Measurements from ENCODE around the gene ACACB. TPM values are rescaled to one million over a fixed set of nuclear protein-coding genes. Genes with fewer than 3 reads are reported as not detected.
"Not testable (repeated sequence)": the region's sequence is repeated elsewhere in the genome, so short reads cannot be mapped to it uniquely, and the experiment has no call there.

ACACB gene
- polyA plus RNA-seq, 1 donor from 2014 or later = 0.22 TPM

DNA sequence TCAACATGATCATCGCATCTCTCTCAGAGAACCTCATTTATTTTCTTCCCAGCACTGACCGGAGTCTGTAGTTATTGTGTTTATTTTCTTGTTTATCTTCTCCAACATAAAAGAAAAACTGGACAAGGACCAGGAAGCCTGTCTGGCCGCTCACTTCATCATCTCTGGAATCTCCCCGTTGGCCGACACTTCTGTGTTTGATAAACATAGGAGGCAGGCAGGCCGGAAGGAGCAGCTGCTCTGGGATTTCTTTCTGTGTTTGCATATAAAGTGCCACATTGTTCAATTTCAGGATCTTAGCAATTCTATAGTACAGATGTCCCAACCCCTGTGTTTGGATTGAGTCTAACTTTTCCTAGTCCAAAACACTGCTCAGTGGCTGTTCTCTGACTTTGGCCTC, 53.3 kb downstream of the ACACB start:
- H3K27ac ChIP-seq (ENCODE audit: low read length) = no peak overlapping the region
- H3K27me3 ChIP-seq (ENCODE audit: insufficient read depth, low read depth, low read length) = no peaks in the 10 kb centered on the region
- no peak overlapping the region for H2AFZ ChIP-seq (ENCODE audit: low read depth, low read length)
- H3K9me3 ChIP-seq (ENCODE audit: low read length) = peaks cover 3% of the 10 kb centered on the region
- H3K9ac ChIP-seq (ENCODE audit: low read length) = no peak overlapping the region
- no peaks in the 10 kb centered on the region for H4K20me1 ChIP-seq (ENCODE audit: insufficient read depth)
- no peak overlapping the region for H3K4me3 ChIP-seq (ENCODE audit: low read length)
- no peaks in the 10 kb centered on the region for H3K36me3 ChIP-seq (ENCODE audit: insufficient read depth, low read length)
- H3F3A ChIP-seq (ENCODE audit: insufficient read depth, low read length, poor library complexity, severe bottlenecking) = no peaks in the 10 kb centered on the region
- H3K79me2 ChIP-seq (replicated peaks; ENCODE audit: insufficient read depth, low read length) = no peaks in the 10 kb centered on the region
- H3K4me2 ChIP-seq (ENCODE audit: low read length) = no peak overlapping the region
- H3K9me2 ChIP-seq (ENCODE audit: insufficient read depth, low read length) = no peaks in the 10 kb centered on the region
- TF ChIP-seq POLR2AphosphoS5 (IDR thresholded peaks at IDR 0.05) = no peak

DNA sequence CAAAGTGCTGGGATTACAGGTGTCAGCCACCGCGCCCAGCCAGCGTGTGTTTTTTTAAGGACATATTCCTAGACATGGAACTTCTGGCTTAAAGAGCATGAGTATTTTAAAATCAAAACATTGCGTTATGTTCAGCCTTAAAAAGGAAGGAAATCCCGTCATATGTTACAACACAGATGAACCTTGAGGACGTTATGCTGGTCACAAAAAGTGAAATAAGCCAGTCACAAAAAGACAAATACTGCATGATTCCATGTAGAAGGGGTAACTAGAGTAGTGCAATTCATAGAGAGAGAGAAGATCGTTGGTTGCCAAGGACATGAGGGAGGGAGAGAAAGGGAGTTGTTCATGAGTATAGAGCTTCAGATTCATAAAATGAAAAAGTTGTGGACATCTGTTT, 53.9 kb downstream of the ACACB start:
- TF ChIP-seq POLR2AphosphoS5 (IDR thresholded peaks at IDR 0.05) = no peak
- no peak for TF ChIP-seq TAF1 (IDR thresholded peaks at IDR 0.05; ENCODE audit: low read depth)
- TF ChIP-seq, protein P1, sequence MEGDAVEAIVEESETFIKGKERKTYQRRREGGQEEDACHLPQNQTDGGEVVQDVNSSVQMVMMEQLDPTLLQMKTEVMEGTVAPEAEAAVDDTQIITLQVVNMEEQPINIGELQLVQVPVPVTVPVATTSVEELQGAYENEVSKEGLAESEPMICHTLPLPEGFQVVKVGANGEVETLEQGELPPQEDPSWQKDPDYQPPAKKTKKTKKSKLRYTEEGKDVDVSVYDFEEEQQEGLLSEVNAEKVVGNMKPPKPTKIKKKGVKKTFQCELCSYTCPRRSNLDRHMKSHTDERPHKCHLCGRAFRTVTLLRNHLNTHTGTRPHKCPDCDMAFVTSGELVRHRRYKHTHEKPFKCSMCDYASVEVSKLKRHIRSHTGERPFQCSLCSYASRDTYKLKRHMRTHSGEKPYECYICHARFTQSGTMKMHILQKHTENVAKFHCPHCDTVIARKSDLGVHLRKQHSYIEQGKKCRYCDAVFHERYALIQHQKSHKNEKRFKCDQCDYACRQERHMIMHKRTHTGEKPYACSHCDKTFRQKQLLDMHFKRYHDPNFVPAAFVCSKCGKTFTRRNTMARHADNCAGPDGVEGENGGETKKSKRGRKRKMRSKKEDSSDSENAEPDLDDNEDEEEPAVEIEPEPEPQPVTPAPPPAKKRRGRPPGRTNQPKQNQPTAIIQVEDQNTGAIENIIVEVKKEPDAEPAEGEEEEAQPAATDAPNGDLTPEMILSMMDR (IDR thresholded peaks at IDR 0.05; ENCODE audit: poor library complexity, severe bottlenecking) = no peak
- Histone ChIP-seq H3K4me2 (ENCODE audit: low read length) (no peak overlapping the region), H3K36me3 (ENCODE audit: insufficient read depth, low read length) (no peaks in the 10 kb centered on the region), H3K27ac (ENCODE audit: low read length) (no peak overlapping the region), H3K9ac (ENCODE audit: low read length) (no peak overlapping the region), H3F3A (ENCODE audit: insufficient read depth, low read length, poor library complexity, severe bottlenecking) (no peaks in the 10 kb centered on the region), H4K20me1 (ENCODE audit: insufficient read depth) (no peaks in the 10 kb centered on the region), H3K79me2 (replicated peaks; ENCODE audit: insufficient read depth, low read length) (no peaks in the 10 kb centered on the region), H2AFZ (ENCODE audit: low read depth, low read length) (no peak overlapping the region), H3K9me2 (ENCODE audit: insufficient read depth, low read length) (no peaks in the 10 kb centered on the region), H3K9me3 (ENCODE audit: low read length) (peaks cover 3% of the 10 kb centered on the region), H3K4me3 (ENCODE audit: low read length) (no peak overlapping the region), H3K27me3 (ENCODE audit: insufficient read depth, low read depth, low read length) (no peaks in the 10 kb centered on the region)

DNA sequence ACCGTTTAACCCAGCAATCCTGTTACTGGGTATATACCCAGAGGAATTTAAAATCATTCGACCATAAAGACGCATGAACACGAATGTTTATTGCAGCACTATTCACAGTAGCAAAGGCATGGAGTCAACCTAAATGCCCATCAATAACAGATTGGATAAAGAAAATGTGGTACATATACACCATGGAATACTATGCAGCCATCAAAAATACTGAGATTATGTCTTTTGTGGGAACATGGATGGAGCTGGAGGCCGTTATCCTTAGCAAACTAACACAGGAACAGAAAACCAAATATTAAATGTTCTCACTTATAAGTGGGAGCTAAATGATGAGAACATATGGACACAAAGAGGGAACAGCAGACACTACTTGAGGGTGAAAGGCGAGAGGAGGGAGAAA, 56.4 kb downstream of the ACACB start:
- H3K27me3 ChIP-seq (ENCODE audit: insufficient read depth, low read depth, low read length); H3K9me3 ChIP-seq (ENCODE audit: low read length); H3K36me3 ChIP-seq (ENCODE audit: insufficient read depth, low read length); H3K27ac ChIP-seq (ENCODE audit: low read length); H3K9me2 ChIP-seq (ENCODE audit: insufficient read depth, low read length); H3K4me3 ChIP-seq (ENCODE audit: low read length); H3K79me2 ChIP-seq (replicated peaks; ENCODE audit: insufficient read depth, low read length); H3K9ac ChIP-seq (ENCODE audit: low read length); H4K20me1 ChIP-seq (ENCODE audit: insufficient read depth); H2AFZ ChIP-seq (ENCODE audit: low read depth, low read length); H3F3A ChIP-seq (ENCODE audit: insufficient read depth, low read length, poor library complexity, severe bottlenecking); H3K4me2 ChIP-seq (ENCODE audit: low read length): not testable (repeated sequence)

DNA sequence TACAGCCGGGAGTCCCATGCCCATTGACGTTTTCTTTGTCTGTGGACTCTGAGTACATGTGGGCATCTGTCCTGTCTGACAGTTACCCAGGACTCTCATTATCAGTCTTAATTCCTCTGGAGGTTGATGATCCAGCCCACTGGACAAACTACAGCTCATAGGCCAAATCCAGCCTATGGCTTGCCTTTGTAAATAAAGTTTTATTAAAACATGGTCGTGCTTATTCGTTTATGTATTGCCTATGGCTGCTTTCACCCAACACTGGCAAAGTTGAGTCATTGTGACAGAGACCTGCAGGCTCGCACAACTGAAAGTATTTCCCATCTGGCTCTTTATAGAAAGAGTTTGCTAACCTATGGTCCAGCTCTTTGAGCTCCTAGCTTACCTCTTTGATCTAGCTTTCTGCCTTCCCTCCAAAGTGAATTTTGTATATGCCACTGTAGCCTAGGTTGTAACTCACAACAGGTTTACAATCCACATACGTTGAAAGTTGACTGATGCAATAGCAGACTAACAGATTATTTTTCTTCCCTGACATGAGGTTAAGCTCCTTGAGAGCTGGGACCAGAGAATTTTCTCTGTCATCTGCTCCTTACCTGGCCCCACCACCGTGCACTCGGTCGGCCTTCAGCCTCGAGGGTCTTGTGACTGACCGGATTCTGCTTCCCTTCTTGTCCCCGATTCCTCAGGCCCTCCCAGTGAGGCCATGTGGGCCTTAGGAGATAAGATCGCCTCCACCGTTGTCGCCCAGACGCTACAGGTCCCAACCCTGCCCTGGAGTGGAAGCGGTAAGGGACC, 57.3 kb downstream of the ACACB start:
- TF ChIP-seq TAF1 (IDR thresholded peaks at IDR 0.05; ENCODE audit: low read depth) (no peak), SMC3 (conservative IDR thresholded peaks at IDR 0.05; ENCODE audit: poor library complexity) (no peak), RAD21 (conservative IDR thresholded peaks at IDR 0.05) (no peak), EP300 (conservative IDR thresholded peaks at IDR 0.05; ENCODE audit: poor library complexity, severe bottlenecking) (no peak), EZH2 (IDR thresholded peaks at IDR 0.05; ENCODE audit: borderline replicate concordance, insufficient read depth, low read length, poor library complexity, severe bottlenecking) (no peak), POLR2AphosphoS5 (IDR thresholded peaks at IDR 0.05) (no peak), MXI1 (conservative IDR thresholded peaks at IDR 0.05; ENCODE audit: poor library complexity, severe bottlenecking) (no peak)
- TF ChIP-seq, protein P2, sequence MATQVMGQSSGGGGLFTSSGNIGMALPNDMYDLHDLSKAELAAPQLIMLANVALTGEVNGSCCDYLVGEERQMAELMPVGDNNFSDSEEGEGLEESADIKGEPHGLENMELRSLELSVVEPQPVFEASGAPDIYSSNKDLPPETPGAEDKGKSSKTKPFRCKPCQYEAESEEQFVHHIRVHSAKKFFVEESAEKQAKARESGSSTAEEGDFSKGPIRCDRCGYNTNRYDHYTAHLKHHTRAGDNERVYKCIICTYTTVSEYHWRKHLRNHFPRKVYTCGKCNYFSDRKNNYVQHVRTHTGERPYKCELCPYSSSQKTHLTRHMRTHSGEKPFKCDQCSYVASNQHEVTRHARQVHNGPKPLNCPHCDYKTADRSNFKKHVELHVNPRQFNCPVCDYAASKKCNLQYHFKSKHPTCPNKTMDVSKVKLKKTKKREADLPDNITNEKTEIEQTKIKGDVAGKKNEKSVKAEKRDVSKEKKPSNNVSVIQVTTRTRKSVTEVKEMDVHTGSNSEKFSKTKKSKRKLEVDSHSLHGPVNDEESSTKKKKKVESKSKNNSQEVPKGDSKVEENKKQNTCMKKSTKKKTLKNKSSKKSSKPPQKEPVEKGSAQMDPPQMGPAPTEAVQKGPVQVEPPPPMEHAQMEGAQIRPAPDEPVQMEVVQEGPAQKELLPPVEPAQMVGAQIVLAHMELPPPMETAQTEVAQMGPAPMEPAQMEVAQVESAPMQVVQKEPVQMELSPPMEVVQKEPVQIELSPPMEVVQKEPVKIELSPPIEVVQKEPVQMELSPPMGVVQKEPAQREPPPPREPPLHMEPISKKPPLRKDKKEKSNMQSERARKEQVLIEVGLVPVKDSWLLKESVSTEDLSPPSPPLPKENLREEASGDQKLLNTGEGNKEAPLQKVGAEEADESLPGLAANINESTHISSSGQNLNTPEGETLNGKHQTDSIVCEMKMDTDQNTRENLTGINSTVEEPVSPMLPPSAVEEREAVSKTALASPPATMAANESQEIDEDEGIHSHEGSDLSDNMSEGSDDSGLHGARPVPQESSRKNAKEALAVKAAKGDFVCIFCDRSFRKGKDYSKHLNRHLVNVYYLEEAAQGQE (IDR thresholded peaks at IDR 0.05; ENCODE audit: borderline replicate concordance) = no peak
- TF ChIP-seq, protein P1 (IDR thresholded peaks at IDR 0.05; ENCODE audit: poor library complexity, severe bottlenecking) = no peak
- H3K9me3 ChIP-seq (ENCODE audit: low read length) = peaks cover 3% of the 10 kb centered on the region
- H3K27ac ChIP-seq (ENCODE audit: low read length) = no peak overlapping the region
- H3K4me3 ChIP-seq (ENCODE audit: low read length) = no peak overlapping the region
- H3K27me3 ChIP-seq (ENCODE audit: insufficient read depth, low read depth, low read length) = no peaks in the 10 kb centered on the region
- H3K9me2 ChIP-seq (ENCODE audit: insufficient read depth, low read length) = no peaks in the 10 kb centered on the region
- H3K4me2 ChIP-seq (ENCODE audit: low read length) = no peak overlapping the region
- H4K20me1 ChIP-seq (ENCODE audit: insufficient read depth) = no peaks in the 10 kb centered on the region
- no peaks in the 10 kb centered on the region for H3K36me3 ChIP-seq (ENCODE audit: insufficient read depth, low read length)
- no peak overlapping the region for H2AFZ ChIP-seq (ENCODE audit: low read depth, low read length)
- H3K79me2 ChIP-seq (replicated peaks; ENCODE audit: insufficient read depth, low read length) = no peaks in the 10 kb centered on the region
- no peak overlapping the region for H3K9ac ChIP-seq (ENCODE audit: low read length)
- no peaks in the 10 kb centered on the region for H3F3A ChIP-seq (ENCODE audit: insufficient read depth, low read length, poor library complexity, severe bottlenecking)

Measured in neural cell (in vitro differentiated cells).